Measurements from ENCODE around the gene MS4A8. TPM values are rescaled to one million over a fixed set of nuclear protein-coding genes. Genes with fewer than 3 reads are reported as not detected.

The MS4A8 gene
- total RNA-seq, 2 experiments from 2014 or later: not detected

DNA sequence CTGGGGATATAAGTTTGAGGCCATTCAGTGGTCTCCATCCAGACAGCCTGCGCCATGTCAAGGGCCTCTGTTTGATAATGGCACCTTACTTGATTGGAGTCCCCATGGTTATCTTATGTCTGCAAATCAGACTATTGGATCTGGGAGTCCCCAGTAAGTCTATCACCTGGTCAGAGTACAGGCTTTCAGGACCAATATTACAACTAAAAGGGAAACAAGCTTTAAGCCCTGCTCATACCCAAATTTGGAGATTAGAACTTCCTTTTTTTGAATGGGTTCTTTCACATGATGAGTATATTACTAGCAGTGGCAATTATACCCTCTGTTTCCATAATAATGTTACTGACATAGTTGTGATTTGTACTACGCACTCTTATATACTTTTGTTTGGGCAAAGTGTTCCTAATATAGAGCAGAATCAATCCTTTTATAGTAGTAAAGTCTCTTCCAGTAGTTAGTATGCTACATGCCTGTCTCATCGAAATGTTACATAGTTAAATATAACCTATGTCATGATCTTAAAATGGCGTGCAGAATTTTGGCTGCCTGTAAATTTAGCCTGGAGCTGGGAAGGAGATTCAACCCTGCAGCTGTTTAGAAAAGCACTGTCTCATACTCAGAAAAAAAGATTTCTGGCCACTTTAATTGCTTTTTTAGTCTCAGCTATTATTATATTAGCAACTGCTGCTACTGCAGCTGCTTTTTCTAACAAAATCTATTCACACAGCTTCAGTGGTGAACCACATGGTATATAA is 62.2 kb downstream of the MS4A8 start:
- Mint-ChIP-seq H3K4me1 (no peaks in the 10 kb centered on the region), H3K27me3 (peaks cover 41% of the 10 kb centered on the region), H3K36me3 (no peaks in the 10 kb centered on the region), H3K4me3 (no peak overlapping the region), H3K27ac (no peak overlapping the region), H3K9me3 (no peaks in the 10 kb centered on the region)
- POLR2A ChIA-PET: no interaction called here
- DNase-seq (no peak), ATAC-seq (ENCODE audit: low read depth) (no peak)

- DNase-seq (no peak), ATAC-seq (ENCODE audit: low read depth) (no peak)
- H3K27ac Mint-ChIP-seq: no peak overlapping the region
- no peaks in the 10 kb centered on the region for H3K9me3 Mint-ChIP-seq
- H3K27me3 Mint-ChIP-seq: peaks cover 34% of the 10 kb centered on the region
- POLR2A ChIA-PET: no interaction called here
- no peak overlapping the region for H3K4me3 Mint-ChIP-seq
- no peaks in the 10 kb centered on the region for H3K36me3 Mint-ChIP-seq
- no peaks in the 10 kb centered on the region for H3K4me1 Mint-ChIP-seq
These were observed 63.7 kb downstream of the MS4A8 start for GRCh38 chr11:60762851-60763691.

- Mint-ChIP-seq H3K4me3 (no peak overlapping the region), H3K27me3 (peaks cover 29% of the 10 kb centered on the region)
These were observed 64.4 kb downstream of the MS4A8 start for GRCh38 chr11:60763692-60764369.

DNA sequence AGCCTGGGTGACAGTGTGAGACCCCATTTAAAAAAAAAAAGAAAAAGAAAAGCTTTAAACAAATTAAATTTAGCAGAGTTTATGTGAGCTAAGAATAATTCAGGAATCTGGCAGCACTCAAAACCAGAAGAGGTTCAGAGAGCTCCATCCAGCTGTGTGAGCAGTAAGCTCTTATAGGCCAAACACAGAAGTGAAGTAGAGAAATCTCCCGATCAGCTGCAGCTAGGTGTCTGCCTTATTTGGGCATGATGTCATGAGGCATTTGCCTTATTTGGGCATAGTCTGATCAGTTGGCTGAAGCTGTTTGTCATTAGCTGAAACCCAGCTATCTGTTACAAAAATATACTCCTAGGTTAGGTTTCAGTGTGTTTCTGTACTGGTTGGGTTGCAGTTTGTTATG is 65.5 kb downstream of the MS4A8 start:
- Mint-ChIP-seq H3K36me3 (no peaks in the 10 kb centered on the region), H3K9me3 (no peaks in the 10 kb centered on the region), H3K4me1 (no peaks in the 10 kb centered on the region), H3K4me3 (no peak overlapping the region), H3K27me3 (peaks cover 18% of the 10 kb centered on the region), H3K27ac (no peak overlapping the region)
- POLR2A ChIA-PET: no interaction called here
- DNase-seq: no peak
- ATAC-seq (ENCODE audit: low read depth): no peak

More at GRCh38 chr11:60763692-60764369, 64.4 kb downstream of the MS4A8 start:
- H3K9me3 Mint-ChIP-seq: no peaks in the 10 kb centered on the region
- H3K27ac Mint-ChIP-seq: no peak overlapping the region
- DNase-seq: no peak
- no peak for ATAC-seq (ENCODE audit: low read depth)
- no peaks in the 10 kb centered on the region for H3K4me1 Mint-ChIP-seq
- POLR2A ChIA-PET: no interaction called here
- no peaks in the 10 kb centered on the region for H3K36me3 Mint-ChIP-seq

GRCh38 chr11:60765355-60765754 is 65.9 kb downstream of the MS4A8 start:
- Mint-ChIP-seq H3K9me3 (no peaks in the 10 kb centered on the region), H3K4me1 (no peaks in the 10 kb centered on the region), H3K27me3 (peaks cover 14% of the 10 kb centered on the region), H3K36me3 (no peaks in the 10 kb centered on the region), H3K4me3 (no peak overlapping the region), H3K27ac (no peak overlapping the region)
- no peak for DNase-seq
- POLR2A ChIA-PET: no interaction called here
- ATAC-seq (ENCODE audit: low read depth): no peak

Other genes with a start within 250 kb of the MS4A8 start
- gene MS4A1, start 243.8 kb upstream of the MS4A8 start, total RNA-seq: 10 to 100 TPM in 1 of 2 experiments, 1 to 10 TPM in 1; 9.0 to 11.2 TPM
- gene MS4A12, start 206.8 kb upstream of the MS4A8 start, total RNA-seq: not detected
- not detected for gene MS4A13, start 184.2 kb upstream of the MS4A8 start, total RNA-seq
- gene MS4A18, start 25.1 kb downstream of the MS4A8 start, total RNA-seq: not detected
- gene MS4A15, start 57.3 kb downstream of the MS4A8 start, total RNA-seq: not detected
- not detected for gene MS4A10, start 85.7 kb downstream of the MS4A8 start, total RNA-seq
- gene CCDC86, start 142.5 kb downstream of the MS4A8 start, total RNA-seq: 10 to 100 TPM; 16.9 to 17.1 TPM
- gene PTGDR2, start 156.3 kb downstream of the MS4A8 start, total RNA-seq: 1 to 10 TPM; 2.5 to 2.9 TPM
- under 1 TPM; 0.44 to 0.60 TPM for gene ZP1, start 167.9 kb downstream of the MS4A8 start, total RNA-seq
- gene PRPF19, start 207.0 kb downstream of the MS4A8 start, total RNA-seq: 100 to 1,000 TPM in 1 of 2 experiments, 10 to 100 TPM in 1; 97.7 to 103 TPM
- gene TMEM109, start 214.5 kb downstream of the MS4A8 start, total RNA-seq: 100 to 1,000 TPM in 1 of 2 experiments, 10 to 100 TPM in 1; 97.8 to 102 TPM
- 1 to 10 TPM in 1 of 2 experiments, under 1 TPM in 1; 0.80 to 1.3 TPM for gene TMEM132A, start 224.8 kb downstream of the MS4A8 start, total RNA-seq